Smooth muscle cell (in vitro differentiated cells): ENCODE results near the gene NSG1. TPM values are rescaled to one million over a fixed set of nuclear protein-coding genes. Genes with fewer than 3 reads are reported as not detected.
A peak's percentile ranks its signal among the peaks of the same experiment; 100 is the strongest.

ENCODE experiments used
- DNase-seq: peaks from one replicate; lab custom pipeline; 2025; ENCODE audit not compliant: unreplicated experiment; lab: John Stamatoyannopoulos, UW
- H2AFZ ChIP-seq: fragments of 200-600 bp; sonication (generic); 2 replicates; pipeline ENCODE4 v1.6.0; 2016; ENCODE audit warnings: antibody characterized with exemption, low read depth, mild to moderate bottlenecking
- H3F3A ChIP-seq: fragments of 200-600 bp; sonication (generic); 2 replicates; pipeline ENCODE4 v1.6.0; 2017; ENCODE audit warnings: antibody characterized with exemption, low read depth
- H3K27ac ChIP-seq: fragments of 200-600 bp; sonication (generic); 2 replicates; pipeline ENCODE4 v1.5.1; 2016; ENCODE audit warnings: low read depth, mild to moderate bottlenecking
- H3K27me3 ChIP-seq: fragments of 200-600 bp; sonication (generic); 2 replicates; pipeline ENCODE4 v1.6.1; 2016; ENCODE audit warnings: low read depth, mild to moderate bottlenecking
- H3K36me3 ChIP-seq: fragments of 200-600 bp; sonication (generic); 2 replicates; pipeline ENCODE4 v1.5.1; 2016; ENCODE audit warnings: low read depth
- H3K4me1 ChIP-seq: fragments of 200-600 bp; sonication (generic); 2 replicates; pipeline ENCODE4 v1.5.1; 2016; ENCODE audit warnings: low read depth
- H3K4me2 ChIP-seq: fragments of 200-600 bp; sonication (generic); 2 replicates; pipeline ENCODE4 v1.6.0; 2016; ENCODE audit warnings: mild to moderate bottlenecking
- H3K4me3 ChIP-seq: fragments of 200-600 bp; sonication (generic); 2 replicates; pipeline ENCODE4 v1.5.1; 2016; ENCODE audit warnings: mild to moderate bottlenecking
- H3K79me2 ChIP-seq: fragments of 200-600 bp; sonication (generic); 2 replicates; pipeline ENCODE4 v1.6.0; 2016; ENCODE audit warnings: low read depth, mild to moderate bottlenecking
- H3K9ac ChIP-seq: fragments of 200-600 bp; sonication (generic); 2 replicates; pipeline ENCODE4 v1.6.0; 2016; ENCODE audit warnings: low read depth
- H3K9me3 ChIP-seq: fragments of 200-600 bp; sonication (generic); replicated peaks from 2 replicates; pipeline ENCODE4 v1.5.1; 2016; ENCODE audit warnings: low read depth
- H4K20me1 ChIP-seq: fragments of 200-600 bp; sonication (generic); 2 replicates; pipeline ENCODE4 v1.6.0; 2016; ENCODE audit warnings: low read depth
- WGBS: methylation state at CpG from one replicate; pipeline ENCODE4 v1.1.7; 2016; ENCODE audit warnings: low lambda C conversion rate; 5-methylcytosine and 5-hydroxymethylcytosine counted together
- polyA plus RNA-seq: library from polyadenylated mRNA; unstranded; fragments of >200 nt; fragmentation: Nextera tagmentation; extraction: Ambion mirVana; gene quantifications from 2 replicates; pipeline ENCODE4 v1.2.1, GENCODE V29; 2016
- total RNA-seq: library from RNA; depleted of rRNA; stranded (reverse); fragments of >200 nt; gene quantifications from 2 replicates; pipeline ENCODE4 v1.2.3, GENCODE V29; 2014
- TF ChIP-seq, protein P1 (sequence below): fragments of 200-600 bp; sonication (generic); IDR thresholded peaks from 2 replicates; pipeline ENCODE4 v1.5.1; 2017; ENCODE audit warnings: borderline replicate concordance, mild to moderate bottlenecking, antibody characterized with exemption; ENCODE audit not compliant: insufficient read depth, poor library complexity, severe bottlenecking

NSG1 gene
- total and polyA plus RNA-seq, 2 experiments from 2014 or later, result 8.4 to 11.4 TPM

DNA sequence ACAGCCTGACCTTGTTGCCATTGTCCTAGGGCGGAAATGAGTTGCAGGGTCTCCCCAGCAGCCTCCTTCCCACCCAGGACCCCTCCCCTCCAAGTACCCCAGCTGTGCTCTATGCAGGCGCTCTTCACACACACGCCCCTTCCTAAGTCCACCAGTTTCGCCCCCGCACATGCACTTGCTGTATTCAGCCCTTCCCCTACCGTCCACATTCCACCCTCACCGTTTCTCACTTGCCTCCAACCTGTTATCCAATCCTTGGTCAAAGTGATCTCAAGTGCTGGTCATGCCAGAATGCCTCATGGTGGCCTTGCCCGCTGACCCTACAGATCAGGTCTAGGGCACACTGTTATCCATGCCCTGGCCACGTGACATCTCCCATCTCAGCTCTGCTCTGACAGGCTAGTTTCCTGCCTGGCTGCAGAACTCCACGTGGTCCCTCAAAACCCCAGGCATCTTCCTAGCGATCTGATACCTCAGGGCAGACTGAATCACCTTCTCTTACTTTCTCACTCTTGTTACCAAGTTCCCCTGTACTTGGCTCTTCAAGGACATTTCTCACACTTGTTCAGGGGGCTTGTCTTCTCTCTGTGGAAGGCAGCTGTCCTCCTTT is 39.7 kb downstream of the NSG1 start:
- Histone ChIP-seq H3K36me3 (no peaks in the 10 kb centered on the region), H2AFZ (no peak overlapping the region), H3K9ac (no peak overlapping the region), H3K4me2 (no peak overlapping the region), H3K27ac (no peak overlapping the region), H3K4me3 (no peak overlapping the region), H3K9me3 (no peaks in the 10 kb centered on the region), H3K27me3 (no peaks in the 10 kb centered on the region), H3F3A (no peaks in the 10 kb centered on the region), H3K4me1 (peaks cover 9% of the 10 kb centered on the region), H3K79me2 (no peaks in the 10 kb centered on the region), H4K20me1 (peaks cover 21% of the 10 kb centered on the region)
- WGBS, result 74% methylated on average over 11 of the region's 11 CpGs
- TF ChIP-seq, protein P1, sequence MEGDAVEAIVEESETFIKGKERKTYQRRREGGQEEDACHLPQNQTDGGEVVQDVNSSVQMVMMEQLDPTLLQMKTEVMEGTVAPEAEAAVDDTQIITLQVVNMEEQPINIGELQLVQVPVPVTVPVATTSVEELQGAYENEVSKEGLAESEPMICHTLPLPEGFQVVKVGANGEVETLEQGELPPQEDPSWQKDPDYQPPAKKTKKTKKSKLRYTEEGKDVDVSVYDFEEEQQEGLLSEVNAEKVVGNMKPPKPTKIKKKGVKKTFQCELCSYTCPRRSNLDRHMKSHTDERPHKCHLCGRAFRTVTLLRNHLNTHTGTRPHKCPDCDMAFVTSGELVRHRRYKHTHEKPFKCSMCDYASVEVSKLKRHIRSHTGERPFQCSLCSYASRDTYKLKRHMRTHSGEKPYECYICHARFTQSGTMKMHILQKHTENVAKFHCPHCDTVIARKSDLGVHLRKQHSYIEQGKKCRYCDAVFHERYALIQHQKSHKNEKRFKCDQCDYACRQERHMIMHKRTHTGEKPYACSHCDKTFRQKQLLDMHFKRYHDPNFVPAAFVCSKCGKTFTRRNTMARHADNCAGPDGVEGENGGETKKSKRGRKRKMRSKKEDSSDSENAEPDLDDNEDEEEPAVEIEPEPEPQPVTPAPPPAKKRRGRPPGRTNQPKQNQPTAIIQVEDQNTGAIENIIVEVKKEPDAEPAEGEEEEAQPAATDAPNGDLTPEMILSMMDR, result no peak
- DNase-seq, result no peak

DNA sequence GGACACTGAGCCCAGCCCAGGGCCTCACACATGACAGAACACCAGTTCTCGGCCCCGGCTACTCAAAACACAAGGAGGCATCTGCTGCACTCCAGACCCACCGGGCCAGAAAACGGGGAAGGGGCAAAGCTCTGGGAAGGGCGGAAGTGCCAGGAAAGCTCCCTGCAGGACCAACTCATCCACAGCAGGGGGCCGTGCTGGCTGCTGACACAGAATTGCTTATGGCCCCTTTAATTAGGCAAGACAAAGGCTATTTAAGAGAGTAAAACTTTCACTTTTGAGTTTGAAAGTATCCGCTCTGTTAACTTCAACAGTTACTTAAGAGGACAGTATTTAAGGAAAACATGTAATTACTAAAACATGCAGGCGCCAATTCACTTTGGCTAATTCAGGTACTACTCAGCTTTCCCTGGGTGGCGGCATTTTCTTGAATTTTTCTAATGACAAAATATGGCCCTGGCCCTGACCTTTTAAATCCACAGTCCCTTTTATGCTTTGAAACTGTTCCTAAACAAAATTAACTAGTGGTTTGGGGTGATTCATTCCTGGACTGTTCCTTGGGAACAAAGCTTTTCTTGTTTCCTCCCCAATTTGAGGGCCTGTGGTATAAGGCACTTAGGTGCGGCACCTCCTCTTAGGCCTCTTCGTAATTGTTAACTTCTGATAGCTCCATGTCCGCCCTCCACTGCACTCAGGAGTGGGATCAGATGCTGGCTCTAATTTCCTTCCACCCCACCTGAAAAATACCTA is 40.4 kb downstream of the NSG1 start:
- DNase-seq, result no peak
- Histone ChIP-seq H4K20me1 (peaks cover 21% of the 10 kb centered on the region), H3K4me1 (peaks cover 9% of the 10 kb centered on the region), H3K36me3 (no peaks in the 10 kb centered on the region), H3K9me3 (no peaks in the 10 kb centered on the region), H3K4me2 (no peak overlapping the region), H3K79me2 (no peaks in the 10 kb centered on the region), H3K27ac (peak overlapping the region; percentile 6), H3K9ac (no peak overlapping the region), H3F3A (no peaks in the 10 kb centered on the region), H3K4me3 (no peak overlapping the region), H3K27me3 (no peaks in the 10 kb centered on the region), H2AFZ (no peak overlapping the region)
- TF ChIP-seq, protein P1, result peak; percentile 4
- WGBS, result 61% methylated on average over 12 of the region's 12 CpGs

DNA sequence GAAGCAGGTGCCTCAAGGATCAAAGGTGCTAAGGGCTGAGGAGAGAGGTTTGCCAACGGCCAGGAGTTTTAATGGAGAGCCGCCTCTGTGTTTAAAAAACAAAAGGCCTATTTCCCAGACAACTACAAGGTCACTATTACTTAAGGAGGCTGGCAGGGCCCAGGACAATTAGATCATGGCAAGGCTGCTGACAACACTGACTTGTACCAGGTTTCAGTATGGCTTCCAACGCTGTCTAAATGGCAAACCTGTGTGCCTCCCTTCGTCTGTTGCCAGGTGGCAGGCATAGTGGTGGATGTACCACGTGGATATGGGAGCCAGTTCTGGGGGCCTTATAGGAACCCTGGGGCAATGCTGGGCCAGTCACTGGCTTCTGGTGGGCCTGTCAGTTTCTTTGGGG is 41.0 kb downstream of the NSG1 start:
- Histone ChIP-seq H3K9me3 (no peaks in the 10 kb centered on the region), H3K27ac (peak overlapping the region; percentile 6), H3K36me3 (no peaks in the 10 kb centered on the region), H3K79me2 (no peaks in the 10 kb centered on the region), H3K4me3 (no peak overlapping the region), H3K27me3 (no peaks in the 10 kb centered on the region), H3K4me1 (peaks cover 9% of the 10 kb centered on the region), H3F3A (no peaks in the 10 kb centered on the region), H4K20me1 (peaks cover 21% of the 10 kb centered on the region), H3K9ac (no peak overlapping the region), H3K4me2 (no peak overlapping the region), H2AFZ (no peak overlapping the region)
- TF ChIP-seq, protein P1, result no peak
- WGBS, result 80% methylated on average over 5 of the region's 5 CpGs
- DNase-seq, result no peak
